ENCODE results near the gene NXNL1.

DNA sequence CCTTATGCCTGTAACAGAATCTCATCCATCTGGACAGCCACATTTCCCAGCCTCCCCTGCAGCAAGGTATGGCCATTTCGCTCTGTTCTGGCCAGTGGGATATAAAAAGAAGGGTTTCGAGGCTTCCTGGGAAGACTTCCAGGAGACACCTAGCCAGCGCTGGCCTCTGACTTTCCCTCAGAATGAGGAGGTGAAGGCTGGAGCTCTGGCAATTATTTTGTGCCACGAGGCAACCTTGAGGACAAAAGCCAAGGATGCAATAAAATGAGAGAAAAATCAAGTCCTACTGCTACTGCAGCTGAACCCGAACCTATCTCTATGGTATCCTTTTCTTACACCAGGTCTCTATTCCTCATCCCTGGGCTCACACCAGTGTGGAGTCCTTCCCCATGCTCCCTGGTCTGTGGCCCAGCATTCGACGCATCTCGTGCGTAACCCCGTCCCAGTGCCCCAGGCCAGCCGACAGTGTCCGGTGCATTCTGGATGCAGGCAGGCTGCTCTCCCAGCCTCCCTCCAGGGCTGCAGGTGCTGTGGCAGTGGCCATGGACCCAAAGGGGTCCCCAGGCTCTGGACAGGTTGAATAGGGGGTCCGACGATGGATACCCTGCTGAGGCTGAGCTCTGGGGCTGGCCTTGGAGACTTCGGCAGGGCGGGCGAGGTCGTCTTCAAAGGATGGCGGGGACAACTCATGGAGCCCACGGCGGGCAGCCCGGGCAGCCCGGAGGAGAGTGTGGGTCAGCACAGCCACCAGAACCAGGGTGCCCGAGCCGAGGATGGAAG, 24.4 kb downstream of the NXNL1 start:
- TF ChIP-seq, protein P1, sequence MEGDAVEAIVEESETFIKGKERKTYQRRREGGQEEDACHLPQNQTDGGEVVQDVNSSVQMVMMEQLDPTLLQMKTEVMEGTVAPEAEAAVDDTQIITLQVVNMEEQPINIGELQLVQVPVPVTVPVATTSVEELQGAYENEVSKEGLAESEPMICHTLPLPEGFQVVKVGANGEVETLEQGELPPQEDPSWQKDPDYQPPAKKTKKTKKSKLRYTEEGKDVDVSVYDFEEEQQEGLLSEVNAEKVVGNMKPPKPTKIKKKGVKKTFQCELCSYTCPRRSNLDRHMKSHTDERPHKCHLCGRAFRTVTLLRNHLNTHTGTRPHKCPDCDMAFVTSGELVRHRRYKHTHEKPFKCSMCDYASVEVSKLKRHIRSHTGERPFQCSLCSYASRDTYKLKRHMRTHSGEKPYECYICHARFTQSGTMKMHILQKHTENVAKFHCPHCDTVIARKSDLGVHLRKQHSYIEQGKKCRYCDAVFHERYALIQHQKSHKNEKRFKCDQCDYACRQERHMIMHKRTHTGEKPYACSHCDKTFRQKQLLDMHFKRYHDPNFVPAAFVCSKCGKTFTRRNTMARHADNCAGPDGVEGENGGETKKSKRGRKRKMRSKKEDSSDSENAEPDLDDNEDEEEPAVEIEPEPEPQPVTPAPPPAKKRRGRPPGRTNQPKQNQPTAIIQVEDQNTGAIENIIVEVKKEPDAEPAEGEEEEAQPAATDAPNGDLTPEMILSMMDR (IDR thresholded peaks at IDR 0.05; ENCODE audit: low read depth, low read length, missing input control) = no peak
- TF ChIP-seq, protein P2, sequence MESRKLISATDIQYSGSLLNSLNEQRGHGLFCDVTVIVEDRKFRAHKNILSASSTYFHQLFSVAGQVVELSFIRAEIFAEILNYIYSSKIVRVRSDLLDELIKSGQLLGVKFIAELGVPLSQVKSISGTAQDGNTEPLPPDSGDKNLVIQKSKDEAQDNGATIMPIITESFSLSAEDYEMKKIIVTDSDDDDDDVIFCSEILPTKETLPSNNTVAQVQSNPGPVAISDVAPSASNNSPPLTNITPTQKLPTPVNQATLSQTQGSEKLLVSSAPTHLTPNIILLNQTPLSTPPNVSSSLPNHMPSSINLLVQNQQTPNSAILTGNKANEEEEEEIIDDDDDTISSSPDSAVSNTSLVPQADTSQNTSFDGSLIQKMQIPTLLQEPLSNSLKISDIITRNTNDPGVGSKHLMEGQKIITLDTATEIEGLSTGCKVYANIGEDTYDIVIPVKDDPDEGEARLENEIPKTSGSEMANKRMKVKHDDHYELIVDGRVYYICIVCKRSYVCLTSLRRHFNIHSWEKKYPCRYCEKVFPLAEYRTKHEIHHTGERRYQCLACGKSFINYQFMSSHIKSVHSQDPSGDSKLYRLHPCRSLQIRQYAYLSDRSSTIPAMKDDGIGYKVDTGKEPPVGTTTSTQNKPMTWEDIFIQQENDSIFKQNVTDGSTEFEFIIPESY (IDR thresholded peaks at IDR 0.05) = no peak
- TF ChIP-seq RXRA (IDR thresholded peaks at IDR 0.05) (no peak), REST (IDR thresholded peaks at IDR 0.05) (no peak)
